Smooth muscle cell of the brain vasculature (primary cell): ENCODE measurements around the gene MAMDC2.
A peak's percentile ranks its signal among the peaks of the same experiment; 100 is the strongest.

Experiments used
- DNase-seq: peaks from one replicate; pipeline ENCODE4 v3.0.0-alpha.2; 2012; ENCODE audit warnings: low read depth, low spot score

MAMDC2 gene

GRCh38 chr9:70108181-70108580 is 64.5 kb downstream of the MAMDC2 start:
- no peak for DNase-seq

GRCh38 chr9:70110194-70111041 is 66.8 kb downstream of the MAMDC2 start:
- peak; percentile 47 for DNase-seq

- DNase-seq: peak; percentile 65
Measured at GRCh38 chr9:70111042-70111602, 67.5 kb downstream of the MAMDC2 start.

GRCh38 chr9:70111641-70112236 is 68.1 kb downstream of the MAMDC2 start:
- DNase-seq: no peak

- no peak for DNase-seq
Measured at GRCh38 chr9:70112981-70113380, 69.3 kb downstream of the MAMDC2 start.

GRCh38 chr9:70113403-70114022 is 69.9 kb downstream of the MAMDC2 start:
- DNase-seq: no peak

GRCh38 chr9:70114898-70115297 is 71.2 kb downstream of the MAMDC2 start:
- no peak for DNase-seq

GRCh38 chr9:70117835-70118319 is 74.2 kb downstream of the MAMDC2 start:
- DNase-seq: no peak

GRCh38 chr9:70119786-70120185 is 76.1 kb downstream of the MAMDC2 start:
- no peak for DNase-seq

- peak; percentile 87 for DNase-seq
Measured at GRCh38 chr9:70120834-70121510, 77.3 kb downstream of the MAMDC2 start.

GRCh38 chr9:70121818-70122436 is 78.3 kb downstream of the MAMDC2 start:
- DNase-seq: no peak

- DNase-seq: no peak
Measured at GRCh38 chr9:70123695-70124094, 80.0 kb downstream of the MAMDC2 start.

- no peak for DNase-seq
Measured at GRCh38 chr9:70125621-70126263, 82.1 kb downstream of the MAMDC2 start.

- DNase-seq: no peak
Measured at GRCh38 chr9:70127036-70127435, 83.4 kb downstream of the MAMDC2 start.

GRCh38 chr9:70127540-70128416 is 84.1 kb downstream of the MAMDC2 start:
- no peak for DNase-seq

GRCh38 chr9:70130266-70130665 is 86.6 kb downstream of the MAMDC2 start:
- no peak for DNase-seq

GRCh38 chr9:70131296-70131695 is 87.6 kb downstream of the MAMDC2 start:
- no peak for DNase-seq

- DNase-seq: no peak
Measured at GRCh38 chr9:70133253-70134208, 89.9 kb downstream of the MAMDC2 start.

- DNase-seq: no peak
Measured at GRCh38 chr9:70134360-70134759, 90.7 kb downstream of the MAMDC2 start.
